Fibroblast of skin of left biceps (primary cell): Measurements from ENCODE around the gene UAP1L1.

Experiments
- DNase-seq, 2 experiments: peaks; one replicate each; pipeline ENCODE4 v3.0.0-alpha.2; 2013; ENCODE audit warnings: low read depth in 2 of 2

UAP1L1 gene

DNA sequence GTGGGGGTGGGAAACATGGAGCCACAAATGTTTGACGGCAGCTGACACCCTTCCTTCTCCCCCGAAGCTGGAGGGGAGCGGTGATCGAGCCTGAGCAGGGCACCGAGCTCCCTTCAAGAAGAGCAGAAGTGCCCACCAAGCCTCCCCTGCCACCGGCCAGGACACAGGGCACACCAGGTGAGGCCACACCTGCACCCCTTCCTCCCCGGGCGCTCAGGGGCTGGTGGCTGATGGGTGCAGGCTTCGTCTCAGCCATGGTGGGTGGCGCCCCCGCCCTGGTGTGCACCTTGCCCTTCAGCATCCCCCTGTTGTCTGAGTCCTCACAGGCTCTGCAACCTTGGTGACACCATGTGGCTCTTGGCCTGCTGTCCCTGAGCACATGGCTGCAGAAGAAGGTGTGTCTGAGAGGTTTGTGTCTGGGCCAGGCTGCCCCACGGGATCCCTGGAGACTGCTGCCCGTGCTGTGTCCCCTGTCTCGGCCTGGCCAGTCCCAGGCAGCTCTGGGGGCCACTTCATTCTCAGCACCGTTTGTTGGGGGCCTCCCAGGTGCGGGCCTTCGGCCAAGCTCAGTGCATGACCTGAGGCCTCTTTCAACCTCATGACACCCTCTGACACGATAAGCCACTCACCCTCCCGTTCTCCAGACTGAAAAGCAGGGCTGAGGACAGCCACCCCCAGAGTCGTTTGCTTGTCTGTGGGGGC lies 20.6 kb downstream of the UAP1L1 start:
- no peak for DNase-seq

DNA sequence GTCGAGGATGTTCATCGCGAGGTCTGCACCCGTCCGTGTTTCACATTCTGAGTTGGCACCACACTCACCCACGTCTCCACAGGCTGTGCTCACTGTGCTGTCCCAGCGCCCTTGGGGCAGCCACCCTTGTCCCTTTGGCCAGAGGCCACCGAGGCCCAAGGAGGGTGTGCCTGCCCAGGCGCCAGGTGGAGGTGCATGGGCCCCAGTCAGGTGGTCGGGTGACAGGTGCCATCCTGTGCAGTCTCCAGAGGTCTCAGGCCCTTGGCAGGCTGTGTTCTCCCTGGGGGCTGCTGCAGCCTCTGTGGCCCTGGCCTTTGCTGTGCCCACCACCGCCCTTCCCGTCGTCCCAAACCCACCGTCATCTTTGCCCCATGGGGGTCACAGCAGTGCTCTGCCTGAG lies 21.9 kb downstream of the UAP1L1 start:
- DNase-seq = no peak

DNA sequence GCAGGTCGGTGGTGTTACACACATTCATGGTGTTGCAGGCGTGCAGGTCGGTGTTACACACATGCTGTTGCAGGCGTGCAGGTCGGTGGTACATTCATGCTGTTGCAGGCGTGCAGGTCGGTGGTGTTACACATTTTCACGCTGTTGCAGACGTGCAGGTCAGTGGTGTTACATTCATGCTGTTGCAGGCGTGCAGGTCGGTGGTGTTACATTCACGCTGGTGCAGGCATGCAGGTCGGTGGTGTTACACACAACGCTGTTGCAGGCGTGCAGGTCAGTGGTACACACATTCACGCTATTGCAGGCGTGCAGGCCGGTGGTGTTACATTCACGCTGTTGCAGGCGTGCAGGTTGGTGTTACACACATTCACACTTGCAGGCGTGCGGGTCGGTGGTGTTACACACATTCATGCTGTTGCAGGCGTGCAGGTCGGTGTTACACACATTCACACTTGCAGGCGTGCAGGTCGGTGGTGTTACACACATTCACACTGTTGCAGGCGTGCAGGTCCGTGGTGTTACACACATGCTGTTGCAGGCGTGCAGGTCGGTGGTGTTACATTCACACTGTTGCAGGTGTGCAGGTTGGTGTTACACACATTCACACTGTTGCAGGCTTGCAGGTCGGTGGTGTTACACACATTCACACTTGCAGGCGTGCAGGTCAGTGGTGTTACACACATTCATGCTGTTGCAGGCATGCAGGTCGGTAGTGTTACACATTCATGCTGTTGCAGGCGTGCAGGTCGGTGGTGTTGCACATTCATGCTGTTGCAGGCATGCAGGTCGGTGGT lies 26.1 kb downstream of the UAP1L1 start:
- DNase-seq = no peak

DNA sequence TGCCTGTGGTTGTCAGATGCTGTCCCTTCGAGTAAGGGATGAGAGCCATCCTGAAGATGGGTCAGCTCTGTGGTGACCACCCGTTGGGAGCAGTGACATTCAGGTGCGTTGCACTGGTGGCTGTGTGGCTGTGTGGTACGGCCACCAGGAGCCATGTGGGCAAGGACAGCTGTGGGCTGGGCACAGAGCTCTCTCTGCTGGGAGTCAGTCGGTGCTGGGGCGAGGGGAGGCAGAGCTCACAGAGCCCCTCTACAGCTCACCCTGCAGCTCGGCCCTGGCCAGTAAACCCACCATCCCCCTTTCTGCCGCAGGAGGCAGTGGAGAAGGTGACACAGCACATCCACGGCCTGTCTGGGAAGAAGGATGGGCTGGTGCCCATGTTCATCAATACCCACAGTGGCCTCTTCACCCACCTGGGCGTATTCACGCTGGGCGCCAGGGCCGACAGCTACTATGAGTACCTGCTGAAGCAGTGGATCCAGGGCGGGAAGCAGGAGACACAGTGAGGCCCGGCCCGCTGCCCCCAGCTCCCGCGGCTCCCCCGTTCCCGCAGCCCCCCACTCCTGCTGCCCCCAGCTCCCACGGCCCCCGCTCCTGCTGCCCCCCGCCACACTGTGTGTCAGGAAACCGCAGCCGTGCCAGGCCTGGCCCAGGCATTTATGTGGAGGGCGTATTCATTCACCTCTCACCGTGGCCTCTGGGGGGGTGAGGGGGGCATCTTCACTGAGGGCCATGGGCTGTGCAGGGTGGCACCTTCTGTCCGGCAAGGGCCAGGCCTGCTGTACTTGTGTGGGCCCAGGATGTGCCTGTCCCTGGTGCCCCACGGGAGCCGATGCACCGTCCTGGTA lies 28.7 kb downstream of the UAP1L1 start:
- no peak for DNase-seq

DNA sequence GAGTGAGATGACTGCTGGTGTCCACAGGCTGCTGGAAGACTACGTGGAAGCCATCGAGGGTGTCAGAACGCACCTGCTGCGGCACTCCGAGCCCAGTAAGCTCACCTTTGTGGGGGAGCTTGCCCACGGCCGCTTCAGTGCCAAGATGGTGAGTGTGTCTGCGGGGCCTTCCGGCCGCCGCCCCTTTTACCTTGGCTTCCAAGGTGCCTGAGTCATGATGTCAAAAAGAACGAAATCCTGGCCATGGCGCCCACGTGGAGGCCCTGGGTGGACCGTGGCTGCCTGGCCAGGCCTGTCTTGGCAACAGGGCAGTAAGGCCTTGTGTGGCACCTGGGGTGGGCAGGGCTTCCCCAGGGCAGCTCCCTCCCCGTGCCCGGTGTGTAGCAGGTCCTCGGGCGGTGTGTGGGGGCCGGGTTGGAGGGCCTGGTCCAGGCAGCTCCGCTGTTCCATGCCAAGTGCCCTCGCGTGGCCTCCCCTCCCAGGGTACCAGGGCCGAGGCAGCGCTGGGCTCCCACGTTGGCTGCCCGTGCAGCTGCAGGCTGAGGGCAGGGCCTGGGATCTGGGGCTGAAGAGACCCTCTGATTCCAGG lies 29.4 kb downstream of the UAP1L1 start:
- DNase-seq = no peak

DNA sequence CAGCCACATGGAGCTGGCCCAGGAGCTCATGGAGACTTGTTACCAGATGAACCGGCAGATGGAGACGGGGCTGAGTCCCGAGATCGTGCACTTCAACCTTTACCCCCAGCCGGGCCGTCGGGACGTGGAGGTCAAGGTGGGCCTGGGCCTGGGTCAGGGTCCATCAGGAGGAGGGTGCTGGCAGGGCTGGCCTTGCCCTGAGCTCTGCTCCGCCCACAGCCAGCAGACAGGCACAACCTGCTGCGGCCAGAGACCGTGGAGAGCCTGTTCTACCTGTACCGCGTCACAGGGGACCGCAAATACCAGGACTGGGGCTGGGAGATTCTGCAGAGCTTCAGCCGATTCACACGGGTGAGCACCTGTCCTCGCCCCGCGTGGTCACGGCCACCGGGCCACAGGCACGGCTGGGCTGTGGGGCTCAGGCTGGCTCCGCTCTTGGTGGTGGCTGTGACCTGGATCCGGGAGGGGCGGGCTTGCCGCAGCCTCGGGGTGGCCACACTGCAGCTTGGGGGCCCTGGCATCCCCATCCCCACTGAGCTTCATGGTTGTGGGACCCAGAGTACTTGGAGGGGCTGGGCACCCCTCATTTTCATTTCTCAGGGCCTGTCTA lies 30.1 kb downstream of the UAP1L1 start:
- DNase-seq = no peak

DNA sequence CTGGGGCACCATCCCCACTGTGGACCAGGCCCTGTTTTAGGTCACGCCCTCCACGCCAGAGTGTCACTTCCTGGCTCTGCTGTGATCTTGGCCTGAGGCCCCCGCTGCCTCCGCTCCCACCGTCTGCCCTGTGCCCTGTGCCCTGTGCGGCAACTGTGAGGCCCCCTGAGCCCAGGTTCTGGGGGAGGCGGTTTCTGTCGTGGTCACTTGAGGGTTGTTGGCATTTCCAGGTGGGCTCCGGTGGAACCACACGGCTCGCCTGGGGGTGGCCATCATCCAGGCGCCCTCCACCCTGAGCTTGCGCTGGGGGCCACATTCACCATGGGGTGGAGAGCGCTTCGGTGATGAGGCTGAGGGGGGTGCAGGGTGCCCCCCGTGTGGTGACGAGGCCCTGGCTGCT lies 30.7 kb downstream of the UAP1L1 start:
- no peak for DNase-seq

DNA sequence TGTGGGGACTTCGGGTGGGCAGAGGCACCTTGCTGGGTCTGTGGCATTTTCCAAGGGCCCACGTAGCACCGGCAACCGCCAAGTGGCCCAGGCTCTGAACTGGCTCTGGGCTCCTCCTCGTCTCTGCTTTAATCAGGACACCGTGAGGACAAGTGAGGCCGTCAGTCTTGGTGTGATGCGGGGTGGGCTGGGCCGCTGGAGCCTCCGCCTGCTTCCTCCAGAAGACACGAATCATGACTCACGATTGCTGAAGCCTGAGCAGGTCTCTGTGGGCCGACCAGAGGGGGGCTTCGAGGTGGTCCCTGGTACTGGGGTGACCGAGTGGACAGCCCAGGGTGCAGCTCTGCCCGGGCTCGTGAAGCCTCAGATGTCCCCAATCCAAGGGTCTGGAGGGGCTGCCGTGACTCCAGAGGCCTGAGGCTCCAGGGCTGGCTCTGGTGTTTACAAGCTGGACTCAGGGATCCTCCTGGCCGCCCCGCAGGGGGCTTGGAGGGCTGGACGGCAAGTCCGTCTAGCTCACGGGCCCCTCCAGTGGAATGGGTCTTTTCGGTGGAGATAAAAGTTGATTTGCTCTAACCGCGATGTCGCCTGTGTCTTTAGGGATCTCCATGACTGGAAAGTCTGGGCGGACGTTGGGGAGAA lies 31.4 kb downstream of the UAP1L1 start:
- no peak for DNase-seq

DNA sequence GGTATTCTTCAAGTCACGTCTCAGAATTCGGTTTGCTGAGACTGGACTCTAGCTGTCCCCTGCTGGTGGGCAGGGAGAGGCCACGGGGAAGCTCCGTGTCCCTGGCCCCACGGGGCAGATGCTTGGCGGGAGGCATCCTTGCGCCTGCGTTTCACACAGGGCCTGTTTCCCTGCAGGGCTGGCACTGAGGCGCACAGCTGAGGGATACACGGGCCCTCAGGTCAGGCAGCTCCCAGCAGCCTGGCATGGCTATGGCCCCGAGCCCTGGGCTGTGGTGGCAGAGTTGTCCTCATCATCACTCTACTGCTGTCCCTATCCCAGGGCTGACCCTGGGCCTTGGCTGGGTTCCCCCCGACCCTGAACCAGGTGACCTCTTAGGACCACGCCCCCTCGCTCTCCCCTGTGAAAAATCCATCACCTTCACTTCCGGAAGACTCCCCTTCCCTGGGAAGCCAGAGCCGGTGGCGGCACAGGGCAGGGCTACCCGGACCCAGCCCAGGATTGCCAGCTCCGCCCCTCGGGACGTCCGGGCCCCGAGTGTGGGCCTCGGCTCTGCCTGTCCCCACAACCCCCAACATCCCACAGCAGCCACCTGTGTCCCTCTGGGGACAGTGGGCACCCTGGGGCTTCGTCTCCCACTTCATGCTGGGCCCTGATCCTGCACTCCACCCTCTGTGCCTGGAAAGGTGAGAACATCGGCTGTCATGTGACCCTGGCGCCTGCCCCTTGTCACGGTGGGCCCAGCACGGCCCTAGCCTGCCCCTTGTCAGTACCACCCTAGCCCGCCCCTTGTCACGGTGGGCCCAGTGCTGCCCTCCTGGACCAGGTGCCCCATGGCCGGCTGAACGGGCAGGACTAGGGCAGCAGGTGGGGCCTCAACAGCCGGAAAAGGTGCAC lies 32.2 kb downstream of the UAP1L1 start:
- no peak for DNase-seq

DNA sequence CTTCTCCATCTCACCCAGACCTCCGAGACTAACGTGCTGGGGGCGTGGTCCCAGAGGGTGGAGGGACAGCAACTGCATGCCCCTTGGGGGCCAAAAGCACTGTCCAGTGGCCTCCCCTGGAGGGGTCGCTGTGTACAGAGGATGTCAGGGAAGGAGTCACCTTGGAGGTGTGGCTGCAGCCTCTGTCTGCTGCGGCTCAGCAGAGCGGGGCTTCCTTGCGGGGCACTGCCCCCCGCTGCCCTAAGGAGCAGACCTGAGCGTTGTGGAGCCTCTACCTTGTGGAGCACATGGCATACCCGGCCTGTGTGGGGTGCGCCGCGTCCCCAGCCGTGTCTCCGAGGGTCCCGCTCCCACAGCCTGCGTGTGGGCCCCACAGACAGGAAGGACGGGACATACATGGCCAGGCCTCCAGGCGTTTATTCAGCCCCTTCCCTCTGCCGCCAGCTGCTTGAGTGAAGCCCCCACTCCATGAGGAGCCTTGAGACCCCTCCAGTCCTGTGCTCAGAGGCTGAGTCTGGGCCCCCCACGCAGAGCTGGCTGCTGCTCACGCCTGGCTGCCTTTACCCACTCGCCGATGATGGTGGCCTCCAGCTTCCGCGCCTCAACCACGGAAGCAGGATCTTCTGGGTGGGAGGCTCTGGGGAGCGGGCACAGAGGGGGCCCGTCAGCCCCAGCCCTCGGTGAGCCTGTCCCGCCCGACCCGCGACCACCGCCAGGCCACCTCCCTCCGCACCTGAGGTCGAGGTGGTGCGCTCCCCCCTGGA lies 33.0 kb downstream of the UAP1L1 start:
- no peak for DNase-seq

DNA sequence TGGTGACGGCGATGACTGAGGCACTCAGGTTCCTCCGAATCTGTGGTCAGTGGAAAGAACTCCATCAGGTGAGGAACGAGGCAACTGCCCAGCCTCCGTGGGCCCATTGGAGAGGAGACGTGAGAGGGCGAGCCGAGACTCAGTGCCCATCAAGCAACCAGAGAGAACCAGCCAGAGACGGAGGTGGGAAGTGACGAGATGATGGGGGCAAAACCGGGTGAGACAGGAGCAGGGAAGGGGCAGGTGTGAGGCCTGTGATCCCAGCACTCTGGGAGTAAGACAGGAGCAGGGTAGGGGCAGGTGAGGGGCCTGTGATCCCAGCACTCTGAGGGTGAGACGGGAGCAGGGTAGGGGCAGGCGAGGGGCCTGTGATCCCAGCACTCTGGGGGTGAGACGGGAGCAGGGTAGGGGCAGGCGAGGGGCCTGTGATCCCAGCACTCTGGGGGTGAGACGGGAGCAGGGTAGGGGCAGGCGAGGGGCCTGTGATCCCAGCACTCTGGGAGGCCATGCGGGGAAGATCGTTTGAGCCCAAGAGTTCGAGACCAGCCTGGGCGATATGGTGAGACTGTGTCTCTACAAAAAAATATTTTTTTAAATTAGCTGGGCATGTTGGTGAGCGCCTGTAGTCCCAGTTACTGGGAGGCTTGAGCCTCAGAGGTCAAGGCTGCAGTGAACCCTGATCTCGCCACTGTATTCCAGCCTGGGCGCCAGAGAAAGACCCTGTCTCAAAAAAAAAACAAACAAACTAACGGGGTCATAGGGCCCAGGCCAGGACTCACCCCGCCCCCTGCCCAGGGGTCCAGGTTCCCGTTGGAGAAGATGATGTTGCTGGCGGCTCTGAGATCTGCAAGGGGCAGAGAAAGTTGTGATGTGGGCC lies 33.8 kb downstream of the UAP1L1 start:
- DNase-seq = no peak

DNA sequence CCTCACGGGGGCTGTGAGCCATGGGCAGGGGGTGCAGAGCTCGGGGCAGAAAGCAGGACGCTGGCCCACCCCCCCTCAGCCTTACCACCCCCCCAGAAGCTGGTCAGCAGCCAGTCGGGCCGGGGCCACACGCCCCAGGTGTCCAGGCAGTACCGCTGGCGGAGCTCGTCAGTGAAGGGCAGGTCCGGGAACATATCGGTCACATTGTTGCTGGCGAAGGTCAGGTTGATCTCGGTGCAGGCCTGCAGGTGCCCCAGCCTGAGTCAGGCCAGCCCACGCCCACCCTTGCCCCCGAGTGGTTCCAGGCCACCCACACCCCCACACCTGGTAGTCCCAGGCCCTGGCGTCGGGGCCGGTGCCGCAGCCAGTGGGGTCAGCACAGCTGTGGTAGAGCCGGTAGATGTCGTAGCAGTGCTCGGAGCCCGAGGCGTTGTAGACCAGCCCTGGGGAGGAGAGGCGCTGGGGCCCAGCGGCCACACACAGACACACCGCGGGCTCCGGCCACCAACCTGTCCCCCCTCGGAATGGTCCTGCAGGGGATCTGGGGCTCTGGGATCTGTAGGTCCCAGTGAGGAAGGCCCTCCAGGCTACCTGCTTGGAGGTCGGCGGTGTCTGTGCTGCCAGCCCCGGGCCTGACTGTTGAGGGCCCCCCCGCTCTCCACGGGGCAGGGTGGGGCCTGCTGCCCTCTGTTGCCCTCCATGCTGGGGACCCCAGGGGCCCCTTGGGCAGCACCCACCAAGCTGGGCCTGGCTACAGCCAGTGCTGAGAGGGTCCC lies 34.7 kb downstream of the UAP1L1 start:
- DNase-seq = no peak

DNA sequence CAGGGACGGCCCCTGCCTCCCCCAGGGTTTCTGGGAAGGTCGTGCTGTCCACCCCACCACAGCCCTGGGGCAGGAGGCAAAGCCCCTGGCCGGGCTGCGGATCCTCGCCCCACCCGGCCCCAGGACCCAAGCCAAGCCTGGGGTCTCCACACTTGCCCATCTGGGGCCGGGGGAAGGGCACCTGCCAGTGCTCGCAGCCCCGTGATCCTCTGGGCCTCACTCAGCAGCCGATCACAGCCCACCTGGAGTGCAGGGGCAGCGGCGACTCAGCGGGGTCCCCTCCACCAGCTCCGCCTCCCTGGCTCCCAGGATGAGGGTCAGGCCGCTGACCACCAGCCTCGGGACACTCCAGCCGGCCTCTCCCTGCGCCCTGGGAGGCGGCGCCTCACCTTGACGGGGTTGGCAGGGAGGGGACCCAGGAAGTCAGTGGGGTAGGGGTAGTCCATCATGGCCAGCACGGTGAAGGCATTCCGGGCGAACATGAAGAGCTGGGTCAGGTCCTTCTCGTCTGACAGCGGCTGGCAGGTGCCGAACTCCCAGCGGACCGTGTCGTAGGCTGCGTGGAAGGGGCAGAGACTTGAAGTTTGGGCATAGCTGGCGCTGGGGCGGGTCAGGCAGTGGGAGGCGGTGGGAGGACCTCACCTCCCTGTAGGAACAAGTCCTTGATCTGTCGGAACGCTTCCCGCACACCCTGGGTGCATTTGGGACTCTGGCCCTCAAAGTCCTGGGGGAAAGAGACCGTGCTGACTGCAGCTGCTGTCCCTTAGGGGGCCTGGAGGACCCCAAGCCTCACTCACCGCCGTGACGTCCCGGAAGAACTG lies 35.5 kb downstream of the UAP1L1 start:
- DNase-seq = no peak

DNA sequence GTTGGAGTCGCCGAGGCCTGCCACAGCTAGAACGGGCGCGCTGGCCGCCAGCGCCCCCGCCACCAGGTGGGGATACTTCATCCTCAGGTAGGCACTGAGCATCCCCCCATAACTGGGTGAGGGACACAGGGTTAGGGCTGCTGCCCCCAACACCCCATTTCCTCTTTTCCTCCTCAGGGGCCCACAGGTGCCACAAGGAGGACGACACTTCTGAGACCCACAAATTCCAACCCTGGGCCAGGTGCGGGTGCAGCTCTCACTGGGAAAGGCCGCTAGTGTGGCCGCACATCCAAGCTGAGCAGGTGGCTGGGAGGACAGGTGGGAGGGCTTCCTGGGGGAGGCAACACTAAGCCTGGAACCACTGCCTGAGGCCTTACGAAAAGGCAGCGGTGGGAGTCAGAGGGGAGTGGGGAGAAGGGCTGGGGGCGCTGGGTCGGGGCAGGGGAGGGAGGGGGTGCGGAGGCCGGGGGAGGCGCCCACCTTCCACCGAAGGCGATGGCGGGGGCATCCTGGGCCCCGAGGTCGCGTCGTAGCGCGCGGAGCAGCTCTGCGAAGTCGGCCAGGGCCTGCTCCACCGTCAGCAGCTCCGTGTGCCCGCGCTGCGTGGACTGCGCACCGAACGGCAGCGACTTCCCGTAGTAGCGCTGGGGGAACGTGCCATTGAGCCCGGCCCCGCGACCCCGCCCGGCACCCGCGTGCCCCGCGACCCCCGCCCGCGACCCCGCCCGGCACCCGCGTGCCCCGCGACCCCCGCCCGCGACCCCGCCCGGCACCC lies 36.3 kb downstream of the UAP1L1 start:
- no peak for DNase-seq

DNA sequence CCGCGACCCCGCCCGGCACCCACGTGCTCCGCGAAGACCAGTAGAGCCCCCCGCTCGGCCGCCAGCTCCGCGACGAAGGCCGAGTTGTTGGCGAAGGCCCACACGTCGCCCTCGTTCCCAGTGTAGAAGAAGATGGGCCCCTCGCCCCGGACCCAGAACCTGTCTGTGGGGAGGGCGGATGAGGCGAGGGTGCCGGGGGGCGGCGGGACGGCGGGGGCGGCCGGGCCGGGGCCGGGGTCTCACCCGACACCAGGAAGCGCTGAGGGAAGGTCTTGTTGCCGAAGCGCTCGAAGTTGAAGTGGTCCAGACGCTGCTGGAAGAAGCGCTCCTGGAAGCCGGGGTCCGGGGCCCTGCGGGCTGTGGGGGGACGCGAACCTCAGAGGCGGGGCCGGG lies 36.9 kb downstream of the UAP1L1 start:
- no peak for DNase-seq
